HG03575 (cell line): Measurements from ENCODE around the gene BTBD18.
"Not testable (repeated sequence)": the region's sequence is repeated elsewhere in the genome, so short reads cannot be mapped to it uniquely, and the experiment has no call there.

Source experiments
- ATAC-seq: cut with Tn5 transposase; IDR thresholded peaks from one replicate; pipeline ENCODE4 v1.9.1; 2021; ENCODE audit not compliant: unreplicated experiment, insufficient number of reproducible peaks, low FRiP score; ENCODE audit errors: extremely low read depth

Gene BTBD18

DNA sequence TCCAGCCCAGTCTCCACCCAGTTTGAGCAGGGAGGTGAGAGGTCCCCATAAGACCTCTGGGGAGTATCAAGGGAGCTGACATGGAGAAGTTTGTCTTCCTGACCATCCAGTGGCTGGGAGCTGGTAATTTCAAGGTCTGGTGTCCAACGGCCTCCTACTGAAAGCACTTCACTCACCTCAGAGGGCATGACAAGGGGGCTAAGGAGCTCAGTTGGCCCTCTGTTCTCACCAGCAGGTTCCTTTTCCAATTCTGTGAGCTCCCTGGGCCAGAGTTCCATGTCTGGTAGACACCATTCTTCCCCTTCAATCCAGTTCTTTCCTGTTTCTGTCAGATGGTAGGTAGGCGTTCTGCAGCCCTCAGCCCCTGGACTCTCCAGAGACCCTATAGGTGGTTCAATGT, 7.3 kb downstream of the BTBD18 start:
- no peak for ATAC-seq

DNA sequence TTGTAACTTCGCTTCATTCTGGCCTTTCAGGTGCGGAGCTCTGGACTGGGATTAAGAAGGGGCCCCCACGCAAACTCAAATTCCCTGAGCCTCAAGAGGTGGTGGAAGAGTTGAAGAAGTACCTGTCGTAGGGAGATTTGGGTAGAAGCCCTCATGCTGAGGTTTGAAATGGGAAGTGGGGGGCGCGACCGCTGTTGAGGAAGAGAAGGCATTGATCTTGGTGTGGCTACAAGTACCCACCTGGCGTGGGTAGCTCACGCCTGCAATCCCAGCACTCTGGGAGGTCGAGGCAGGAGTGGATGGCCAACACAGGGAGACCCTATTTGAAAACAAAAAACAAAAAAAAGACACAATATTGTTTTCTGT, 9.5 kb downstream of the BTBD18 start:
- ATAC-seq, result no peak

DNA sequence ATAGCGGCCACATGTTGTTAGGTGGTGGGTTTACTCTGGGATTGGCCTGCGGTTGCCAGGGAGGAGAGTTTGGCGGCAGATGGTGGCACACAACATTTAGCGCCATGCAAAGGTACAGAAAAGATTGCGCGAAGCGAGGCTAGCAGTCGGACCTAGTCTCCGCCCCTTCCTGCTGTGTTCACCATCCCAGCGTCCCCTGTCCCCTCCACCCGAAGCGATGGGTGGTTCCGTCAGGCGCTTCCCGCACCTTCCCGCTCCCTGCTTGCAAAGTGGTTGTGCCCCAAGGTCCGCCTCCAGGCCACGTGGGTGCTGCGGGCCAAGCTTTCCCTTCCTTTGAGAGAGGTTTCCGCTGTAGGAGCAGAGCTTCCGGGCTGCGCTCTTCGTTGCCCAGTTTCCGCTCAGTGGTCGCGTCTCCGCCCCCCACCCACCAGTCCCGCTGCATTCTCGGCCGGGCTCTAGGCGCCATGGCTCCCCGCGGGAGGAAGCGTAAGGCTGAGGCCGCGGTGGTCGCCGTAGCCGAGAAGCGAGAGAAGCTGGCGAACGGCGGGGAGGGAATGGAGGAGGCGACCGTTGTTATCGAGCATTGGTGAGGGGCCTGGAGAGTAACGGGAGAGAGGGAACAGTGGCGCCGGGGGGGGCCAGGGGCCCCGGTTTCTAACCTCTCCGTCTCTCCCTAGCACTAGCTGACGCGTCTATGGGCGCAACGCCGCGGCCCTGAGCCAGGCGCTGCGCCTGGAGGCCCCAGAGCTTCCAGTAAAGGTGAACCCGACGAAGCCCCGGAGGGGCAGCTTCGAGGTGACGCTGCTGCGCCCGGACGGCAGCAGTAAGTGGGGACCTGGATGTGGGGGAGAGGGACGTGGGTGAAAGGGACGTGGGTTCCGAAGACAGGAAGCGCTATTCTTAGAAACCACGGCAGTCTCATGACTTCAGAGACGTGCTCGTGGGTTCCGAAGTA, 10.2 kb downstream of the BTBD18 start, which contains the start of gene SELENOH:
TSS of gene SELENOH (plus strand) at position 360 of the 955 bp plus-strand sequence. CDS start at position 465, 105 bp downstream.
- ATAC-seq, result peak; percentile 73

DNA sequence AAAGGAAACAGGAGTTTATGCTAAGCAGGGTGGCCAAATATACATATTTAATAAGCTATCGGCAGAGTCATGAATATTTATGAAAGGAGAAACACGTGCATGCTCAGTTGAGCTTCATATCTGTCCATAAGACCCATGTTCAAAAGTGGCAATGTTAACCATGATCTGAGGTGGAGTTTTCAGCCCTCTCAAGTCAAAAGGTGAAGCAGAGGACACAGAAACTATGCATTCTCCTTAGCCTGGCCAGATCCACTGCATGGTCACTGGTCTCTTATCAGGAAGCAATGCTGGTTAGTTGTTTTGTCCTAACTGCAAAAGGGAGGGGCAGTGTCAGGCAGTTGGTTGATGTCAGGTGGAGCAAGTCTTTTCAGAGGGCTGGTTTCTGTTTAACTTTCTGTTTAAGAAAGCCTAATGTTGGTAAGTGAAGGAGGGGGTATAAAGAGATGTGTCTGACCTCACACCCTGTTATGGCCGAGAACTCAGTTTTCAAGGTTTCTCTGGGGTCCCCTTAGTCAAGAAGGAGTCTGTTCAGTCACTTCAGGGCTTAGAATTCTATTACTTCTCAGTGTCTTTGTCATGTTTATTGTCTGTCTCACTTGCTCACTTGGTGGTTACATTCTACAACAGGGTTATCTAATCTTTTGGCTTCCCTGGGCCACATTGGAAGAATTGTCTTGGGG, 15.9 kb downstream of the BTBD18 start:
- no peak for ATAC-seq

DNA sequence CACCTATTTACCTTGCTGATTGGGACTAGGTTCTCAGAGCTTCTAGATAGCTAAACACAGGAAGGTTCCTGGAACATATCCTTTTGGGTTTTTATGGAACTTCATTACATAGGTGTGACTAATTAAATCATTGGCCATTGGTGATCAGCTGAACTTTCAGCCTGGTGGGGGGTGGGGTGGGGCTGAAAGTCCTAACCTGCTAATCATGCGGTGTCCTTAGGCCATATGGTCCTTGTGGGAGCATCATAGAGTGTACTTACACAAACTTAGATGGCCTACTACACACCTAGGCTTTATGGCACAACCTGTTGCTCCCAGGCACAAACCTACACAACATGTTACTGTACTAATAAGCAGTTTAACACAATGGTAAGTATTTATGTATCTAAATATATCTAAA, 19.0 kb downstream of the BTBD18 start:
- ATAC-seq, result no peak

DNA sequence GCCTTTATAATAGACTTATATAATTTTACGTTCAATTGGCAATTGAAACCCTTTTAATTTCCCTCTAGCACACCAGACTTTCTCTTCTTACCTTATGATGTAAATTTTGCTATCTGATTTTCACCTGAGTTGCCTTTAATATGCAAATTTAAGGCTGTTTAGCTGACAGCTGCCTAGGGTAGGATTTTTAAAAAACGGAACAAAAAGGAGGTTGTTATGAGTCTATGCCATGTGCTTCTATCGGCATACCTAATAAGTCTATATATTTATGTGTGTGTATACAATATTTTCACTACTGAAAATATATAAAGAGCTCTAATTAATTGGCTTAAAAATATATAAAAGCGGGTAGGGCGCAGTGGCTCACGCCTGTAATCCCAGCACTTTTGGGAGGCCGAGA, 22.1 kb downstream of the BTBD18 start:
- ATAC-seq, result no peak

DNA sequence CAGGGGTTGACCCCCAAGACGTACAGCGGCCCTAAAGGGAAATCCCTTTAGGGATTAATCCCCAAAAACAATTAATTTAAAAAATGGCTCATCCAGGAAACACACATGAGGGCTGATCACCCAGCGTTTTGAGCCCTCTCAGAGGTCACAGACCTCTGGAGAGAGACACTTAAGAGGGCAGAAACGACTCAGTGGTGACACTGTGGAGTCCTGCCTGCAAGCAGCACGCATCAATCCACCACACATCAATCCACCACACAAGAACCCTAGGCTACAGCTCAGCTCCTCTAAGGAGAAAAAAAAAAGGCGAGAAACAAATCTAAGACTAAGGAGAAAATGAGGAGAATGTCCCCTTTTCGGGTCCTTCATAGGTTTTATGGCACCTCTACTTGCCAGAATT, 22.8 kb downstream of the BTBD18 start:
- no peak for ATAC-seq

DNA sequence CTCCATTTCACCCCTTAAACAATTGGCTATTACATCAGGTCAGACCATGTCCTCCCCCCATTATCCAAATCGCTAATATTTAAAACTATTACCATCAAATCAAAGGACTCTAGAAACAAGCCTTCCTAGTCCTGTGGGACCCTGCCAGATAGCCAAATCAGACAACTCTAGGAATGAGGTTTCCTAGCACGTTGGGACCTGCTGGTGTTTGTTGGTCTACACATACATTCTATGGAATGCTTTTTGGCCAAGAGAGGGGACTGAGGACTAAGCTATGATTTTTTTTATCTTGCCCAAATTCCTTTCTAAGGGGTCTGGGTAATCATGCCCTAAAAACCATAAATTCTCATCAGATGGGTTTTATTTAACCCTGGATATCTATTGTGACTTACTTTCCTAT, 24.4 kb downstream of the BTBD18 start:
- no peak for ATAC-seq

DNA sequence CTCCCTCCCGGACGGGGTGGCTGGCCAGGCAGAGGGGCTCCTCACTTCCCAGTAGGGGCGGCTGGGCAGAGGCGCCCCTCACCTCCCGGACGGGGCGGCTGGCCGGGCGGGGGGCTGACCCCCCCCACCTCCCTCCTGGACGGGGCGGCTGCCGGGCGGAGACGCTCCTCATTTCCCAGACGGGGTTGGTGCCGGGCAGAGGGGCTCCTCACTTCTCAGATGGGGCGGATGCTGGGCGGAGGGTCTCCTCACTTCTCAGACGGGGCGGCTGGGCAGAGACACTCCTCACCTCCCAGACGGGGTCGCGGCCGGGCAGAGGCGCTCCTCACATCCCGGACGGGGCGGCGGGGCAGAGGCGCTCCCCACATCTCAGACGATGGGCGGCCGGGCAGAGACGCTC, 34.9 kb downstream of the BTBD18 start:
- ATAC-seq, result not testable (repeated sequence)

DNA sequence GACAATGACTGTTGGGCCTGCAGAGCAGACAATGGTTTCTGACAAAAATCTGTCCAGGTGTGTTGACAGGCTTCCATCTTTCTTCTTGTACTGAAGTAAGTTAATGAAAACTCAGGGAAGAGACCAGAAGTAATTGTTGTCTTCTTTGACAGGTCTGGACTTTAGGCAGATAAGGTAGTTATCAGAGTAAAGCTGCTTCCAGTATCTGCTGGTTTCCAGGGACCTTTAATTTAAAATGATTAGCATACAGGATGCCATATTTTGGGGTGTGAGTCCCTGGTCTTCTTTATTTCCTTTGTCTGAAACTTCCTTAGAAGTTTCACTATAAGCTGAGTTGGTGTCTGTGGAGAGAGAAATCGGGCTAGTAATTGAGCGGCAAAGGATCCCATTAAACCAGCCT, 37.8 kb downstream of the BTBD18 start:
- no peak for ATAC-seq

DNA sequence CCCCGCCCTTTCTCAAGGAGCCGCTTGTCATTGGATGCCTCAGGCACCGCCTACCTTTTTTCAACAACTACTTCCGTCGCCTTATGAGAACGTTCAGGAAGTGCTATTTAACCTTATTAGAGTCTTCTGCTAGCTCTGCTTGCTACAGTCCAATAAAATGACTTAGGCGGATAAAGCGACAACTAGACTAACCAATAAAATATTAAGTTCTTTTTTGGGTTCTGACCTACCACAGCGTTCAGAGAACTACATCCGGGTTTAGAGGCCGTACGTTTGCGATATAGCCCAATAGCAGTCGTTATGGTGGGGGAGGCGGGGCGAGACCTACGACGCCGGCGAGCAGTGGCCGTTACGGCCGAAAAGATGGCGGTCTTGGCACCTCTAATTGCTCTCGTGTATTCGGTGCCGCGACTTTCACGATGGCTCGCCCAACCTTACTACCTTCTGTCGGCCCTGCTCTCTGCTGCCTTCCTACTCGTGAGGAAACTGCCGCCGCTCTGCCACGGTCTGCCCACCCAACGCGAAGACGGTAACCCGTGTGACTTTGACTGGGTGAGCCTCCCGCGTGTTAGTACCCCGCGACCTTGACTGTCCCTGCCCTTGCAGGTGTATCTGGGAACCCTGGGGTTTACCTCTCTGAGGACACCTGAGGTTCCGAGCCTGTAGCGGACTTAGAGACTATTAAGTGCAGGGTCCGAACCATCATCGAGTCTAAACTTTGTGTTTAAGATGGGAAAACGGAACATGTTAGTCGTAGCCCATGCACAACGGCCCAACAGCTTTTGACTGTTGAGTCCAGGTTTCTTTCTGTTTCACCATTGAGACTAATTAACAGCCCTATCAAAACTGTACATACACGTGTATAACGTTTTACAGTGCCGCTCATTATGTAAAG, 39.1 kb downstream of the BTBD18 start, which contains the start of gene TMX2:
TSS of gene TMX2 (plus strand) at position 338 of the 895 bp plus-strand sequence. CDS start at position 364, 26 bp downstream.
- peak; percentile 96 for ATAC-seq

DNA sequence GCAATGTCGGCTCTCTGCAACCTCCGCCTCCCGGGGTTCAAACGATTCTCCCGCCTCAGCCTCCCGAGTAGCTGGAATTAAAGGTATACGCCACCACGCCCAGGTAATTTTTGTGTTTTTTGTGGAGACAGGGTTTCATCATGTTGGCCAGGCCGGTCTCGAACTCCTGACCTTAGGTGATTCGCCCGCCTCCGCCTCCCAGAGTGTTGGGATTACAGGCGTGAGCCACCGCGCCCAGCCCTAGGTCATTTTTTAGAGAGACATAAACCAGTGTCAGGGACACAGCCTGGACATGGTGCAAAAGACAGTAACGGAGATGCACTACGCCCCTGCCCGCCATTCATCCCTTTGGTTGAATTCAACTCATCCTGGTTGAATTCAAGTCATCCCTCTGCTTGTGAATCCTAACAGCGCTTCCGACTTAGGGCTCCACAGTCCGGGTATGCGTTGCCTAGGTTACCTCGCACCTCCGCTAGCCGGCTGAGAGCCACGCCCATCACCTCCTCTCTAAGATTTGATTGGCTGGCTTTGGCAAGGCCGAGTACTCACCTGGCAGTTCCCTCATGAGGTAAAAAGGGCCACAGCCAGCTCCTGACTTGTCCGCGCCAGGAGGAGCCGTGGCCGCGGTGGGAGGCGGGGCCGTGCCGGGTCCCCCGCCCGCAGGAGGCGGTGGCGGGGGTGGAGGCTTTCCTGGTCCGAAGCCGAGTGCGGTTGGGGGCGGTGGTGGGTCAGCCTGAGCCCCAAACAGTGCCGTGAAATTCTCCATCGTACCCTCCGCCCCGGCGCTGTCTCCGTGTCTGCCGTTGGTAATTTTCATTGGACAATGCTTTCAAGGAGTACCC, 40.0 kb downstream of the BTBD18 start, which contains the start of gene MED19:
TSS of gene MED19 (minus strand) at position 802 of the 842 bp plus-strand sequence. CDS start at position 766, 36 bp downstream.
- peak; percentile 23 for ATAC-seq

DNA sequence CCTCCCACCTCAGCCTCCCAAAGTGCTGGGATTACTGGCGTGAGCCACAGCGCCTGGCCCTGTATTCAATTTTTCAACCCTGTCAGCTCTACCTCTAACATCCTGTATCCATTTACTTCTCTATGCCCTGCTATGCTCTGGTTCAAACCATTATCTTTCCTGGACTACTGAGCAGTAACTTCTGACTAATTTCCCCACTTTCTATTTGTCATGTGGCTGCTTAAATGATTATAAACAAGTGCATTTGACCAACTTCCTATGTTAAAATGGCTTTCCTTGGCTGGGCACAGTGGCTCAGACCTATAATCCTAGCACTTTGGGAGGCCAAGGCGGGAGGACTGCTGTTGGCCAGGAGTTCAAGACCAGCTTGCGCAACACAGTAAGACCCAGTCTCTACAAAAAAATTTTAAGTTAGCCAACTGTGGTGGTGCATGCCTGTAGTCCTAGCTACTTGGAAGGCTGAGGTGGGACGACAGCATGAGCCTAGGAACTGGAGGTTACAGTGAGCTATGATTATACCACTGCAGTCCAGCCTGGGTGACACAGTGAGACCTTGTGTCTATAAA, 41.7 kb downstream of the BTBD18 start:
- ATAC-seq, result no peak

DNA sequence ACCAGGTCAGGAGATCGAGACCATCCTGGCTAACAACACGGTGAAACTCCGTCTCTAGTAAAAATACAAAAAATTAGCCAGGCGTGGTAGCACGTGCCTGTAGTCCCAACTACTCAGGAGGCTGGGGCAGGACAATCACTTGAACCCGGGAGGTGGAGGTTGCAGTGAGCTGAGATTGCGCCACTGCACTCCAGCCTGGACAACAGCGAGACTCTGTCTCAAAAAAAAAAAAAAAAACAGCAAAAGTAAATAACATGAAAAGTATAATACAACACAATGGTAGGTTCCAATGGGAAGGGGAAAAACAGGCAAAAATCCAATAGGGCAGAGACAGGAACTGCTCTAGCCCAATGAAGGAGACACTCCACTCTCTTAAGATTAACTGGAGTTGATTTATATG, 46.2 kb downstream of the BTBD18 start:
- not testable (repeated sequence) for ATAC-seq

DNA sequence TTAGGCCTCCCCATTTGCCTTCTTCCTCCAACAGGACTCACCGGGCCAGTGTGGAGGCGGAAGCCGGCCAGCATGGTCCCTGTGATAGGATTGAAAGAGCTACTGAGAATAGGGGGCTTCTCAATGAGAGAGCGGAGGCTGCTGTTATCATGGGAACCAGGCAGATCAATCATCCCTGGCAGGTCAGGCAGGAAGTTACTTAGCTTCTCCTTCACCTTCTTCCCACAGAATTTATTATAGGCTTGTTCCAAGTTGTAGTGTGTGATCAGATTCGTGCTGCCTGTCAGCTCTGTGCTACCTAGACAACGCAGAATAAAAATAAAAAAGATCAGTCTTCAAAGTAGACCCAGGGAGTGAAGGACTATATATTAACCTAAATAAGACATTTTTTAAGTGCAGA, 46.7 kb downstream of the BTBD18 start:
- no peak for ATAC-seq

DNA sequence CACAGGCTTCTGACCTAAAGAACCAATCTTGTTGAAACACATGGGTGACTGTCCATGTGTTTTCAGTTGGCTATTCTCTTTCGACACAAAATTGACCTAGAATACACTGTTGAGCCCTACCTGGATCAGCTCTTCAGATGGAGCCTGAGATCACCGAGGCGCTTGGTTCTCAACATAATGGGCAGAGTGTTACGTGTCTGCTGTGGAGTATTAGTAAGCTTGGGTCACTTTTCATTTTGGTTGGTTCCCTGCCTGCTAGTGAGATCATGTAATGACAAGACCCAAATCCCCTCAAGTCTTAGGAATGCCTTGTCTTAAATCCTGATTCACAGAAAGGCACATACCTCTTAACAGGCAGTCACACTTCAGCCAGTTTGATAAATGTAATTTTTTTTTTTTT, 48.3 kb downstream of the BTBD18 start:
- ATAC-seq, result no peak

DNA sequence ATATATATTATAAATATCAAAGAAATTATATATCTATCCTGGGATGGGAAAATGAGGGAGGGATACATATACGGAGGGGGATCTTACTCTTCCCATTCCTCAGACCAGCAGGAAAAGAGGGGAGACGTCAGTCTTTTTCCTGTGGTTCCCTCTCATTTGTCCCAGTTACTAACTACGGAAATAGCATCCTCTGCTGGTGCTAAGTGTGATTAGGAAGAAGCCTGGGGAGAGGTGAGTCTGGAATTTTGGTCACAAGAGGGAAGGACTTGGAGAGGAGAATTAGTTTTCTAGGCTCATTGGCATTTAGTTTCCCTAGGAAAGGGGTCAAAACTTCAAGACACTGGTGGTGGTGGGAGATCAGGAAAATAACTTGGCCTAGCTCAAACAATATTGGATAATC, 51.2 kb downstream of the BTBD18 start:
- no peak for ATAC-seq

DNA sequence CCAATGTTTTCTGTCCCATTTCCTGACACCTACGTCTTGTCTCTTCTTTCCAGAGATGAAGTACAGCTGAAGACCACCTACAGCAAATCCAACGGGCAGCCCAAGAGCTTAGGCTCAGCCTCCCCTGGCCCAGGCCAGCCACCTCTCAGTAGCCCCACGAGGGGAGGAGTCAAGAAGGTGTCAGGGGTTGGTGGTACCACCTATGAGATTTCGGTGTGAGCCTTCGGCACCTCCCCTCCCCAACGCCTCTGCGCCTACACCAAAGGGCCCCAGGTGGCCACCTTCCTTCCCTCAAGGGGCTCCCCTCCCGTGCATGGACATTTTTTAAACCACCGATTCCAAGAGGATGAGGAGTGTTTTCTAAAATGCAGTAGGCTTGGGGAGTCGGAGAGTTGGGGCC, 51.8 kb downstream of the BTBD18 start:
- ATAC-seq, result no peak
